NCI-H524 treated with DMSO at 0.1 percent for 48 hours (cell line): ENCODE measurements around the gene CBARP.

Source experiments
- DNase-seq: peaks from one replicate; lab custom pipeline; 2025; lab: John Stamatoyannopoulos, UW

Gene CBARP

GRCh38 chr19:1237754-1238368 is at the start of gene CBARP:
Gene CBARP (minus strand): TSS chr19:1238005. CDS start chr19:1236100, 1,905 bp downstream.
- no peak for DNase-seq

GRCh38 chr19:1286487-1287353 is 48.9 kb upstream of the CBARP start:
- no peak for DNase-seq

GRCh38 chr19:1285737-1286360 is 48.0 kb upstream of the CBARP start, which contains the start of gene EFNA2:
Gene EFNA2 (plus strand): TSS chr19:1285873. CDS start chr19:1286169, 296 bp downstream.
- no peak for DNase-seq

GRCh38 chr19:1284979-1285736 is 47.4 kb upstream of the CBARP start:
- no peak for DNase-seq

- DNase-seq, result no peak
Observed at GRCh38 chr19:1284293-1284978, 46.6 kb upstream of the CBARP start.

GRCh38 chr19:1283917-1284292 is 46.1 kb upstream of the CBARP start:
- no peak for DNase-seq

GRCh38 chr19:1283207-1283916 is 45.6 kb upstream of the CBARP start:
- no peak for DNase-seq

GRCh38 chr19:1282588-1283206 is 44.9 kb upstream of the CBARP start:
- no peak for DNase-seq

- DNase-seq, result no peak
Observed at GRCh38 chr19:1281569-1282287, 43.9 kb upstream of the CBARP start.

GRCh38 chr19:1280636-1281568 is 43.1 kb upstream of the CBARP start:
- DNase-seq, result no peak

- no peak for DNase-seq
Observed at GRCh38 chr19:1279782-1280341, 42.1 kb upstream of the CBARP start.

- DNase-seq, result no peak
Observed at GRCh38 chr19:1278713-1279660, 41.2 kb upstream of the CBARP start.

- DNase-seq, result no peak
Observed at GRCh38 chr19:1278074-1278473, 40.3 kb upstream of the CBARP start.

- no peak for DNase-seq
Observed at GRCh38 chr19:1277061-1277460, 39.3 kb upstream of the CBARP start.

GRCh38 chr19:1276628-1277022 is 38.8 kb upstream of the CBARP start:
- DNase-seq, result no peak

GRCh38 chr19:1275976-1276627 is 38.3 kb upstream of the CBARP start:
- DNase-seq, result no peak
